Subcutaneous abdominal adipose tissue (tissue), 5 donors: ENCODE results near the gene SLC25A43.
"Not testable (repeated sequence)": the region's sequence is repeated elsewhere in the genome, so short reads cannot be mapped to it uniquely, and the experiment has no call there.

Source experiments
- H3K27ac ChIP-seq: one replicate; pipeline ENCODE4 v1.7.0; 2013; ENCODE audit warnings: low read depth, mild to moderate bottlenecking, inconsistent platforms, low read length, moderate library complexity
- H3K27me3 ChIP-seq, 5 donors: one replicate each; pipeline ENCODE4 v1.7.0; 2013; ENCODE audit warnings: low read length in 5 of 5, inconsistent platforms in 1 of 5; ENCODE audit not compliant: control insufficient read depth in 5 of 5, insufficient read depth in 4 of 5
- H3K36me3 ChIP-seq, 5 donors: one replicate each; pipeline ENCODE4 v1.7.0; 2013; ENCODE audit warnings: low read length in 5 of 5; ENCODE audit not compliant: control insufficient read depth in 5 of 5, insufficient read depth in 5 of 5
- H3K4me1 ChIP-seq, 5 donors: one replicate each; pipeline ENCODE4 v1.7.0; 2013; ENCODE audit warnings: low read length in 5 of 5, mild to moderate bottlenecking in 3 of 5, moderate library complexity in 1 of 5; ENCODE audit not compliant: control insufficient read depth in 5 of 5, insufficient read depth in 5 of 5
- H3K4me3 ChIP-seq, 5 donors: one replicate each; pipeline ENCODE4 v1.7.0; 2013; ENCODE audit warnings: low read length in 5 of 5, low read depth in 1 of 5
- H3K9ac ChIP-seq, 5 donors: one replicate each; pipeline ENCODE4 v1.7.0; 2013; ENCODE audit warnings: low read length in 5 of 5, mild to moderate bottlenecking in 4 of 5, moderate library complexity in 3 of 5
- H3K9me3 ChIP-seq, 5 donors: one replicate each; pipeline ENCODE4 v1.7.0; 2013; ENCODE audit warnings: low read length in 5 of 5; ENCODE audit not compliant: control insufficient read depth in 5 of 5
- donor health status: healthy.
- donor health status: healthy.
- donor health status: healthy.
- donor health status: healthy.
- donor health status: healthy.

SLC25A43 gene

GRCh38 chrX:119421016-119421705, 22.0 kb downstream of the SLC25A43 start:
- Histone ChIP-seq H3K9ac (no peak overlapping the region), H3K4me3 (no peak overlapping the region), H3K9me3 (no peaks in the 10 kb centered on the region), H3K27me3 (peaks cover 0 to 4% (median 0%) of the 10 kb centered on the region in 5 donors), H3K36me3 (peaks cover 0 to 21% (median 6%) of the 10 kb centered on the region in 5 donors), H3K4me1 (no peaks in the 10 kb centered on the region), H3K27ac (no peak overlapping the region)

DNA sequence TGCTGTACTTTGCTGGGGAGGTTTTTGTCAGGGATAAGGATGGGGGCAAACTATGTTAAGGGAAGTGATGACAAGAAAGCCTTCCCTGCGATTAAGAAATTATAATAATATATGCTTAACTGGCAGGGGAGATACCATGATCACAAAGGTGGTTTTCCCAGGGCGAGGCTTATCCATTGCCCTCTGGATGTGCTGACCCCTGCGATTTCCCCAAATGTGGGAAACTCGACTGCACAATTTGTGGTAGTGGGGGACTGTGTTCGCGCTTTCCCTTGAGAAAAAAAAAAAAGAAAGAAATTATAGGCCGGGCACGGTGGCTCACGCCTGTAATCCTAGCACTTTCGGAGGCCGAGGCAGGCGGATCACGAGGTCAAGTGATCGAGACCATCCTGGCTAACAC, 24.5 kb downstream of the SLC25A43 start:
- H3K27me3 ChIP-seq: peaks cover 0 to 4% (median 0%) of the 10 kb centered on the region in 5 donors
- peaks cover 0 to 19% (median 3%) of the 10 kb centered on the region in 5 donors for H3K36me3 ChIP-seq
- peaks cover 0 to 6% (median 0%) of the 10 kb centered on the region in 5 donors for H3K4me1 ChIP-seq
- no peak overlapping the region for H3K9ac ChIP-seq
- no peak overlapping the region for H3K4me3 ChIP-seq
- H3K27ac ChIP-seq: no peak overlapping the region
- no peaks in the 10 kb centered on the region for H3K9me3 ChIP-seq

- Histone ChIP-seq H3K27ac (no peak overlapping the region), H3K9me3 (no peaks in the 10 kb centered on the region), H3K27me3 (peaks cover 0 to 6% (median 0%) of the 10 kb centered on the region in 5 donors), H3K36me3 (peaks cover 0 to 9% (median 2%) of the 10 kb centered on the region in 5 donors), H3K9ac (no peak overlapping the region), H3K4me1 (peaks cover 0 to 6% (median 0%) of the 10 kb centered on the region in 5 donors), H3K4me3 (no peak overlapping the region)
Observed at GRCh38 chrX:119424999-119425398, 25.9 kb downstream of the SLC25A43 start.

- H3K27me3 ChIP-seq: peaks cover 0 to 6% (median 0%) of the 10 kb centered on the region in 5 donors
- H3K27ac ChIP-seq: no peak overlapping the region
- H3K9ac ChIP-seq: no peak overlapping the region
- no peak overlapping the region for H3K4me3 ChIP-seq
- peaks cover 0 to 16% (median 3%) of the 10 kb centered on the region in 5 donors for H3K36me3 ChIP-seq
- no peaks in the 10 kb centered on the region for H3K9me3 ChIP-seq
- H3K4me1 ChIP-seq: peaks cover 0 to 6% (median 0%) of the 10 kb centered on the region in 5 donors
Observed at GRCh38 chrX:119427024-119427794, 28.1 kb downstream of the SLC25A43 start.

GRCh38 chrX:119427795-119428185, 28.7 kb downstream of the SLC25A43 start:
- Histone ChIP-seq H3K4me3 (no peak overlapping the region), H3K27me3 (peaks cover 0 to 6% (median 0%) of the 10 kb centered on the region in 5 donors), H3K27ac (no peak overlapping the region), H3K9ac (no peak overlapping the region), H3K9me3 (no peaks in the 10 kb centered on the region), H3K36me3 (peaks cover 0 to 11% (median 2%) of the 10 kb centered on the region in 5 donors), H3K4me1 (peaks cover 0 to 6% (median 0%) of the 10 kb centered on the region in 5 donors)

- no peaks in the 10 kb centered on the region for H3K9me3 ChIP-seq
- H3K36me3 ChIP-seq: peaks cover 0 to 11% (median 2%) of the 10 kb centered on the region in 5 donors
- H3K4me3 ChIP-seq: no peak overlapping the region
Observed at GRCh38 chrX:119429471-119429870, 30.3 kb downstream of the SLC25A43 start.

DNA sequence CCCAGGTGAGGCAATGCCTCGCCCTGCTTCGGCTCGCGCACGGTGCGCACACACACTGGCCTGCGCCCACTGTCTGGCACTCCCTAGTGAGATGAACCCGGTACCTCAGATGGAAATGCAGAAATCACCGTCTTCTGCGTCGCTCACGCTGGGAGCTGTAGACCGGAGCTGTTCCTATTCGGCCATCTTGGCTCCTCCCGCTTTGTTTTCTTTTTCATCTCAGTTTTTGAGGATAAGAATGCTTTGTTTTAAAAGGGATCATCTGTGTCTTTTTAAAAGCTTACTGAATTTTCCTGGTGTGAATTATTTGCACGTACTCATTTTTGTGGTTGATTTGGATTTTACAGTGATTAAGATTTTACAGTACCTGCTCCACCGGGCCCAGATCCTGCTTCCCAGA, 42.2 kb downstream of the SLC25A43 start:
- not testable (repeated sequence) for H3K27ac ChIP-seq, H3K27me3 ChIP-seq, H3K9ac ChIP-seq, H3K4me1 ChIP-seq, H3K4me3 ChIP-seq, H3K36me3 ChIP-seq, H3K9me3 ChIP-seq

More at GRCh38 chrX:119429471-119429870, 30.3 kb downstream of the SLC25A43 start:
- Histone ChIP-seq H3K27me3 (peaks cover 0 to 6% (median 0%) of the 10 kb centered on the region in 5 donors), H3K4me1 (peaks cover 0 to 6% (median 0%) of the 10 kb centered on the region in 5 donors), H3K27ac (no peak overlapping the region), H3K9ac (no peak overlapping the region)

- Histone ChIP-seq H3K4me1 (no peaks in the 10 kb centered on the region), H3K4me3 (no peak overlapping the region), H3K9ac (no peak overlapping the region)
Observed at GRCh38 chrX:119442286-119442685, 43.1 kb downstream of the SLC25A43 start.

DNA sequence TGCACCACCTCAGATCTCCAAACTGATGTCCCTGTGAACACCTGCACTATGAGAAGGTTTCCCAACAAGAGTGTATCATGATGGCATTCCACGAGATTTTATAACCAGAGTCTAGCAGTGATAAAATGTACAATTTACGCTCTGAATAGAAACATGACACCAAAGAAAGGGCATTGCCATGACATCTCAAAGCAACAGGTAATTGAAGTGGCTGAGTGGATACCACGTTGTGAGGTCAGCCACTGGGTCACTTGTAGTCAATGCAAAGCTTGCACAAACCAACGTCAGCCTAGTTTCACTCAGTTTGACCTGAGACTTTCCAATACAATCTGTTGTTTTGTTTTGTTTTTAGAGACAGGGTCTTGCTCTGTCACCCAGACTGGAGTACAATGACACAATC, 54.1 kb downstream of the SLC25A43 start:
- Histone ChIP-seq H3K9ac (no peak overlapping the region), H3K9me3 (no peaks in the 10 kb centered on the region), H3K4me1 (no peaks in the 10 kb centered on the region), H3K27ac (no peak overlapping the region), H3K27me3 (peaks cover 0 to 8% (median 3%) of the 10 kb centered on the region in 5 donors), H3K4me3 (no peak overlapping the region), H3K36me3 (peaks cover 0 to 17% (median 11%) of the 10 kb centered on the region in 5 donors)

More at GRCh38 chrX:119442286-119442685, 43.1 kb downstream of the SLC25A43 start:
- Histone ChIP-seq H3K36me3 (no peaks in the 10 kb centered on the region), H3K27ac (no peak overlapping the region), H3K9me3 (no peaks in the 10 kb centered on the region), H3K27me3 (no peaks in the 10 kb centered on the region)

GRCh38 chrX:119455264-119455663, 56.1 kb downstream of the SLC25A43 start:
- Histone ChIP-seq H3K9ac (no peak overlapping the region), H3K27ac (no peak overlapping the region), H3K27me3 (peaks cover 0 to 8% (median 3%) of the 10 kb centered on the region in 5 donors), H3K9me3 (no peaks in the 10 kb centered on the region), H3K36me3 (peaks cover 0 to 17% (median 11%) of the 10 kb centered on the region in 5 donors), H3K4me1 (no peaks in the 10 kb centered on the region), H3K4me3 (no peak overlapping the region)
